Pericardium fibroblast (primary cell): Measurements from ENCODE around the gene UBE2C. TPM values are rescaled to one million over a fixed set of nuclear protein-coding genes. Genes with fewer than 3 reads are reported as not detected.

Experiments used
- total RNA-seq: library from RNA; depleted of rRNA; stranded (reverse); fragments of >200 nt; gene quantifications from 2 replicates; pipeline ENCODE4 v1.2.3, GENCODE V29; 2015

Gene UBE2C
- total RNA-seq: 6.1 and 7.2 TPM in 2 replicates

DNA sequence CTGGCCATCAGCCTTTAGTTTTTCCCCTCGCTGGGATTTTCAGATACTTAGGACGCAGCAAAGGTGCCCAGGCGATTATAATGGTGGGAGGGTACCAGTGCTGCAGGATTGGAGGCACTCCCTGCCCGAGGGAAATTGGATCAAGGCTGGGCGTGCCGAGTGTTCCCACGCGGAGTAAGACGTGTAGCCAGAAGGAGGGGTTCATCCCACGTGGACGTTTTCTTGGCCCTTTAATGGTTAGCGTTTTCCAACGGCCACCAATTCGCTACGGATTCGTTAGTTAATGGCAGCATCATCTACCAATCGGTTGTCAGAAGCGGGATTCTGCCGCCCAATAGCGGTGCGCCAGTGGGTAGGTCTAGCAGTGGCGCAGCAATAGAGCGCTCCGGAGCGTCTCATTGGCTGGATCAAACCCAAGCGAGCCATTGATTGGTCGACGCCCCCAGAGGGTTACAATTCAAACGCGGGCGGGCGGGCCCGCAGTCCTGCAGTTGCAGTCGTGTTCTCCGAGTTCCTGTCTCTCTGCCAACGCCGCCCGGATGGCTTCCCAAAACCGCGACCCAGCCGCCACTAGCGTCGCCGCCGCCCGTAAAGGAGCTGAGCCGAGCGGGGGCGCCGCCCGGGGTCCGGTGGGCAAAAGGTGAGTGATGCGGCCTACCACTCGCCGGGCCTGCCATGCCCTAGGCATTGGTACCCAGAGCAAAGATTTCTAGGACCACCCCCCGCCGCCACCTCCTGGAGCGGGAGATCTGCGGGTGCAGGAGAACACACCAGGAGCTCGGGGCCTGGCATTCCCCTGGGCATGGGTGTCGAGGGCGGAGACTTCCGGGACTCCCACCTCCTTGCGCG, at the start of gene UBE2C:
Gene UBE2C, plus strand, starts transcription at position 488 of the 849 bp plus-strand sequence. Its CDS starts 52 bp downstream, at position 540.

GRCh38 chr20:45827030-45827652, 14.7 kb downstream of the UBE2C start, which contains the start of gene TNNC2:
TSS of gene TNNC2 (minus strand) at chr20:45827312. CDS start at chr20:45827248, 64 bp downstream.

GRCh38 chr20:45833030-45833882, 20.8 kb downstream of the UBE2C start, which contains the start of gene SNX21:
TSS of gene SNX21 (plus strand) at chr20:45833799. CDS start at chr20:45833920, 121 bp downstream.

GRCh38 chr20:45857114-45857881, 44.9 kb downstream of the UBE2C start, which contains the start of the genes ACOT8 and ZSWIM3:
TSS of gene ACOT8 (minus strand) at chr20:45857392. CDS start at chr20:45857315, 77 bp downstream.
TSS of gene ZSWIM3 (plus strand) at chr20:45857614. CDS start at chr20:45857826, 212 bp downstream.

Other genes with a start within 250 kb of the UBE2C start
- gene WFDC8, start 233.4 kb upstream of the UBE2C start, total RNA-seq: not detected in 2 replicates
- gene WFDC10A, start 182.9 kb upstream of the UBE2C start, total RNA-seq: not detected in 2 replicates
- not detected in 2 replicates for gene WFDC9, start 181.4 kb upstream of the UBE2C start, total RNA-seq
- not detected in 2 replicates for gene WFDC11, start 142.4 kb upstream of the UBE2C start, total RNA-seq
- gene WFDC13, start 110.6 kb upstream of the UBE2C start, total RNA-seq: not detected in 2 replicates
- gene WFDC10B, start 107.6 kb upstream of the UBE2C start, total RNA-seq: not detected in 2 replicates
- not detected in 2 replicates for gene SPINT4, start 90.3 kb upstream of the UBE2C start, total RNA-seq
- gene WFDC3, start 20.8 kb upstream of the UBE2C start, total RNA-seq: 1.7 TPM in 1 of 2 replicates, not detected in the other
- gene DNTTIP1, start 20.7 kb upstream of the UBE2C start, total RNA-seq: 26.6 and 27.2 TPM in 2 replicates
- gene TNNC2, start 14.7 kb downstream of the UBE2C start, total RNA-seq: 1.1 and 12.2 TPM in 2 replicates
- gene SNX21, start 21.2 kb downstream of the UBE2C start, total RNA-seq: 69.8 and 74.2 TPM in 2 replicates
- 31.3 and 31.7 TPM in 2 replicates for gene ACOT8, start 44.7 kb downstream of the UBE2C start, total RNA-seq
- 2.1 and 3.9 TPM in 2 replicates for gene ZSWIM3, start 45.0 kb downstream of the UBE2C start, total RNA-seq
- 10.2 and 10.3 TPM in 2 replicates for gene ZSWIM1, start 68.6 kb downstream of the UBE2C start, total RNA-seq
- 1.0 and 1.6 TPM in 2 replicates for gene SPATA25, start 75.0 kb downstream of the UBE2C start, total RNA-seq
- gene NEURL2, start 78.6 kb downstream of the UBE2C start, total RNA-seq: 3.6 and 4.9 TPM in 2 replicates
- 130 and 166 TPM in 2 replicates for gene CTSA, start 78.7 kb downstream of the UBE2C start, total RNA-seq
- 216 and 217 TPM in 2 replicates for gene PLTP, start 99.5 kb downstream of the UBE2C start, total RNA-seq
- 11.6 and 16.3 TPM in 2 replicates for gene PCIF1, start 122.0 kb downstream of the UBE2C start, total RNA-seq
- gene ZNF335, start 159.6 kb downstream of the UBE2C start, total RNA-seq: 8.8 and 11.2 TPM in 2 replicates
- not detected in 2 replicates for gene MMP9, start 196.3 kb downstream of the UBE2C start, total RNA-seq
- gene SLC12A5, start 216.6 kb downstream of the UBE2C start, total RNA-seq: 0.51 TPM in 1 of 2 replicates, not detected in the other